ENCODE results near the gene NPAS3.

DNA sequence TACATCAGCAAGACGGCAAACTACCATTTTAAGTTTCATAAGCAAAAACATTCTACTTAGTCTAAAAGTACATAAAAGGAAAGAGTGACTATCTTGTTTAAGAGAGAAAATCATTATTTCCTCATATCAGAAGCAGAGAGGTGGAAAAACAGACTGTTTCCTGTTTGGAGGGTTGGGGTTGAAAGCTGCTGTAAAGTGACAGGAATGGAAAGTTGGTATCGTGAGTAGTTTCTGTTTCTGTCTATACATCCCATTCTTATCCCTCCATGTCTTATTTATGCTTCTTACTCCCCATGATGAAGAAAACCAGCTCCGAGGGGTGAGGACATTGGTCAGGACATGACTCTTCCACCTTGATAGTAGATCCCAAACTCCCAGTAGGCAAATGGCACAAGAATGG, 795.7 kb downstream of the NPAS3 start:
- TF ChIP-seq, protein P1, sequence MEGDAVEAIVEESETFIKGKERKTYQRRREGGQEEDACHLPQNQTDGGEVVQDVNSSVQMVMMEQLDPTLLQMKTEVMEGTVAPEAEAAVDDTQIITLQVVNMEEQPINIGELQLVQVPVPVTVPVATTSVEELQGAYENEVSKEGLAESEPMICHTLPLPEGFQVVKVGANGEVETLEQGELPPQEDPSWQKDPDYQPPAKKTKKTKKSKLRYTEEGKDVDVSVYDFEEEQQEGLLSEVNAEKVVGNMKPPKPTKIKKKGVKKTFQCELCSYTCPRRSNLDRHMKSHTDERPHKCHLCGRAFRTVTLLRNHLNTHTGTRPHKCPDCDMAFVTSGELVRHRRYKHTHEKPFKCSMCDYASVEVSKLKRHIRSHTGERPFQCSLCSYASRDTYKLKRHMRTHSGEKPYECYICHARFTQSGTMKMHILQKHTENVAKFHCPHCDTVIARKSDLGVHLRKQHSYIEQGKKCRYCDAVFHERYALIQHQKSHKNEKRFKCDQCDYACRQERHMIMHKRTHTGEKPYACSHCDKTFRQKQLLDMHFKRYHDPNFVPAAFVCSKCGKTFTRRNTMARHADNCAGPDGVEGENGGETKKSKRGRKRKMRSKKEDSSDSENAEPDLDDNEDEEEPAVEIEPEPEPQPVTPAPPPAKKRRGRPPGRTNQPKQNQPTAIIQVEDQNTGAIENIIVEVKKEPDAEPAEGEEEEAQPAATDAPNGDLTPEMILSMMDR (IDR thresholded peaks at IDR 0.05; ENCODE audit: insufficient read depth, low read length), result no peak
- TF ChIP-seq POLR2AphosphoS5 (IDR thresholded peaks at IDR 0.05; ENCODE audit: low read depth) (no peak), SPI1 (IDR thresholded peaks at IDR 0.05; ENCODE audit: borderline replicate concordance, low read depth) (no peak)
- TF ChIP-seq, protein P2, sequence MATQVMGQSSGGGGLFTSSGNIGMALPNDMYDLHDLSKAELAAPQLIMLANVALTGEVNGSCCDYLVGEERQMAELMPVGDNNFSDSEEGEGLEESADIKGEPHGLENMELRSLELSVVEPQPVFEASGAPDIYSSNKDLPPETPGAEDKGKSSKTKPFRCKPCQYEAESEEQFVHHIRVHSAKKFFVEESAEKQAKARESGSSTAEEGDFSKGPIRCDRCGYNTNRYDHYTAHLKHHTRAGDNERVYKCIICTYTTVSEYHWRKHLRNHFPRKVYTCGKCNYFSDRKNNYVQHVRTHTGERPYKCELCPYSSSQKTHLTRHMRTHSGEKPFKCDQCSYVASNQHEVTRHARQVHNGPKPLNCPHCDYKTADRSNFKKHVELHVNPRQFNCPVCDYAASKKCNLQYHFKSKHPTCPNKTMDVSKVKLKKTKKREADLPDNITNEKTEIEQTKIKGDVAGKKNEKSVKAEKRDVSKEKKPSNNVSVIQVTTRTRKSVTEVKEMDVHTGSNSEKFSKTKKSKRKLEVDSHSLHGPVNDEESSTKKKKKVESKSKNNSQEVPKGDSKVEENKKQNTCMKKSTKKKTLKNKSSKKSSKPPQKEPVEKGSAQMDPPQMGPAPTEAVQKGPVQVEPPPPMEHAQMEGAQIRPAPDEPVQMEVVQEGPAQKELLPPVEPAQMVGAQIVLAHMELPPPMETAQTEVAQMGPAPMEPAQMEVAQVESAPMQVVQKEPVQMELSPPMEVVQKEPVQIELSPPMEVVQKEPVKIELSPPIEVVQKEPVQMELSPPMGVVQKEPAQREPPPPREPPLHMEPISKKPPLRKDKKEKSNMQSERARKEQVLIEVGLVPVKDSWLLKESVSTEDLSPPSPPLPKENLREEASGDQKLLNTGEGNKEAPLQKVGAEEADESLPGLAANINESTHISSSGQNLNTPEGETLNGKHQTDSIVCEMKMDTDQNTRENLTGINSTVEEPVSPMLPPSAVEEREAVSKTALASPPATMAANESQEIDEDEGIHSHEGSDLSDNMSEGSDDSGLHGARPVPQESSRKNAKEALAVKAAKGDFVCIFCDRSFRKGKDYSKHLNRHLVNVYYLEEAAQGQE (IDR thresholded peaks at IDR 0.05; ENCODE audit: insufficient replicate concordance, low read depth), result no peak

All from HL-60 (cell line).